ENCODE results near the gene CACNA2D2.

The CACNA2D2 gene

GRCh38 chr3:50503504-50504342 is at the start of gene CACNA2D2:
Gene CACNA2D2 (minus strand): TSS chr3:50503634. CDS start chr3:50503423, 211 bp downstream.
- DNase-seq, result peak; percentile 30

GRCh38 chr3:50552598-50552997 is 49.2 kb upstream of the CACNA2D2 start:
- DNase-seq, result no peak

- no peak for DNase-seq
Measured at GRCh38 chr3:50551681-50552435, 48.4 kb upstream of the CACNA2D2 start.

- no peak for DNase-seq
Measured at GRCh38 chr3:50551054-50551659, 47.7 kb upstream of the CACNA2D2 start.

DNA sequence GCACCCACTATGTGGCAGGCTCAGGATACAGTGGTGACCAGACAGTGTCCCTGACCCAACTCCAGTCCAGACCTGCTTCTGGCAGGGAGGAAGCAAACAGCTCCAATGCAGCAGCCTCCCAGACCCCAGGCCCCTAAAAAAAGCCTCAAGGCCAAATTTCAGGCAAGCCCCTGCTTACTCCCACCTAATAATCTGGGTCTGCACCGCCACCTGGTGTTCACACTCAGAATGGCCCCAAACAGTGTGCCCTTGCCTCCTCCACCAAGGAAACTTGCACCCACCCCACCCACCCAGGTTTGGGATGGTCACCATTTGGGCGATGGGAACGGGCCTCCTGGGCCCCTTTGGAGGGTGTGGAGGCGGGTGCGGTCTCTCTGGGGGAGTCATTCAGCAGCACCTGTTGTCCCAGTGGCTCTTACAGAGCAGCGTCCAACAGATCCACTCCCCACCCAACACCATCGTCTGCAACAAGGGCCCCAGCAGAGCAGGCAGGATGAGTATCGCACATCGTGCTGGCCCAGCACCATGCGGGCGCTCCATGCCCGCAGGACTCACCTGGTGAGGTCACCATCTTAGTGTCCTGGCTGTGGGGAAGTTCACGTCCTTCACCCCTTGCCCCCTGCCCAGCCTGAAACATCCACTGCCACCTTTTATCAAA is 46.8 kb upstream of the CACNA2D2 start:
- peak; percentile 12 for DNase-seq

DNA sequence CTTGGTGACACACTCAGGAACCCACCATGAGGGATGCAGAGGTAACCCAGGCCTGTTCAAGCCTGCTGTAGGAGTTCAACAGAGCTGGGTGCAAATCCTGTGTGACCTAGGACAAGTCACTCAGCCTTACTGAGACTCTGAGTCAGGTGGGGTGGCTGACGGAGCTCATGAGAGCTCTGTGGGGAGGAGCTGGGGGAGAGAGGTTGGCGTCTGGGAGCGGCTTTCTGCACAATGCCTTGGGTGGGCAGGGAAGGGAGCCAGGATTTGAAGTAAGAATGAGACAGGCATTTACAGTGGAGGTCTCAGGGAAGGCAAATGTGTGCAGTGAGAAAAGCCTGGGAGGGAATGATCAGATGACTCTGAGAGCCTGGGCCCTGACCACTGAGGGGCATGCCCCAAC is 45.8 kb upstream of the CACNA2D2 start:
- DNase-seq, result no peak

- DNase-seq, result no peak
Measured at GRCh38 chr3:50545781-50546180, 42.3 kb upstream of the CACNA2D2 start.

GRCh38 chr3:50542177-50543034 is 39.0 kb upstream of the CACNA2D2 start:
- DNase-seq, result peak; percentile 33

- no peak for DNase-seq
Measured at GRCh38 chr3:50539356-50540286, 36.2 kb upstream of the CACNA2D2 start.

- DNase-seq, result no peak
Measured at GRCh38 chr3:50537421-50538129, 34.1 kb upstream of the CACNA2D2 start.

DNA sequence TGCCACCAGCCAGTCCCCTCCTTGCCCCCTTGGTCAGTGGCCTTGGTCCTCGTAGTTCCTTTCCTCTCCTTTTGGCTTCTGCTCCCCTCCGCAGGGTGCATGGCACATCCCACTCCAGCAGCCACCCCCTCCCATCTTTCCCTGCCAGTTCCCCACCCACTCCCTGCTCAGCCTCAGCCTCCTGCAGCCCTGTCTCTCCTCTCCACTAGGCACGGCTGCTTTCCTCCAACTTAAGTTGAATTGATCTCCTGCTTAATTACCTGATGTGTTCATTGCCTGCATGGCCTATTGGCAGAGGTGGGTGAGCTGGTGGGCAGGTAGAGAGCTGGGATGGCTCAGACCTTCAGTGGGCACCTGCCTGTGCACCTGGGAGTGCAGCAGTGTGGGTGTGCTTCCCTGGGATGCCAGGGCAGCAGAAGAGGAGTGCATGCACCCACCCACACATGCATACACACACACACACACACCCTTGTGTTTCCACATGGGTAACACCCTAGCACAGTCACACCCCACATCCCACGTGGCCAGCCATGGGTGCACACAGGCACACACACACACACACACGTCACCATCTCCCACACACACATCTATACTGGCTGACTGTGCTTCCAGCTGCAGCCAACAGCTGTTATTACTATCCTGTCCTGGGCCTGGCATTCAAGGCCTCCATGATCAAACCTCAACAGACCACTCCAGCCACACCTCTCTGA is 33.2 kb upstream of the CACNA2D2 start:
- DNase-seq, result no peak

- DNase-seq, result no peak
Measured at GRCh38 chr3:50534681-50535330, 31.4 kb upstream of the CACNA2D2 start.

- no peak for DNase-seq
Measured at GRCh38 chr3:50533807-50534461, 30.5 kb upstream of the CACNA2D2 start.

DNA sequence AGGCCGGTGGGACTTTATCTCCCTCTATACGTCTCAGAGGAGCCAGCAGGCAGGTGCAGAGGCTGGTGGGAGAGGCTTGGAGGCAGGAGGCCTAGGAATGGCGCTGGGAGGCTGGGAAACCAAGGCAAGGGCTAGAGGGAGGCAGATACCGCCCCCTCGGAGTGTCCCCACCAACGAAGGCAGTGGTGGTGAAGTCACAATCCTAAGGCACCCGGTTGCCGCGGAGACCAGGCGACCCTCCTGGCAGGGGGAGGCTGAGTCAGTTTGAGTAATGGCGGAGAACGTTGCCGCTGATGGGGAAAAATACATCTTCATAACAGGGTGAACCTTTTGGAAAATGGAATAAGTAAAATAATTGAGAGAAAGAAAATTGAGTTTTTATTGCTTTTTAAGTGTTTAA is 29.9 kb upstream of the CACNA2D2 start:
- no peak for DNase-seq

DNA sequence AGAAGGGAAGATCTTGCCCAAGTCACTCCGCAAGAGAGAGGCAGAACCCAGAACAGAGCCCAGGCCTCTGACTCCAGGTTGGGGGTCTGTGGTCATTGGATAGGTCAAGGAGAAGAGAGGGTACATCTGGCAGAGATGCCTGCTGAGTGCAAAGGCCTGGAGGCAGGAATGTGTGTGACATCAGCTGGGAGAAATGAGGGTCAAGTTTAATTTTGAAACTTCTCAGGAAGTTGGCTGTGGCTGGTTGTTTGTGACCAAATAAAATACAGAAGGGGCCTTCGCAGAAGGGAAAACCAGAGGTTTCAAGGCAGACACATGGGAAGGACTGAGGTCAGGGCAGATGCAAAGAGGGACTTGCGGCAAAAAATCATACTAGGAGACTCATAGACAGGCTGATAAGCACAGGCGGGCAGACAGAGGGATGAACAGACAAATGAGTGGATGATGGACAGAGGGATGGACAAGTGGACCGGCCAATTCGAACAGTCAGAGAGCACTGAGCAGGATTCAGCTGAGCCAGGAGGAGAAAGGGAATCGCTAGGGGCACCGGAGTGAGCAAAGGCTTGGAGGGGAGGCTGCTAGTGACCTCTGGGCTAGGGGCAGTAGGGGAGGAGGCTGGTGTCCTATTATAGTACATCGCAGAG is 28.8 kb upstream of the CACNA2D2 start:
- no peak for DNase-seq

- DNase-seq, result no peak
Measured at GRCh38 chr3:50531201-50531600, 27.8 kb upstream of the CACNA2D2 start.

DNA sequence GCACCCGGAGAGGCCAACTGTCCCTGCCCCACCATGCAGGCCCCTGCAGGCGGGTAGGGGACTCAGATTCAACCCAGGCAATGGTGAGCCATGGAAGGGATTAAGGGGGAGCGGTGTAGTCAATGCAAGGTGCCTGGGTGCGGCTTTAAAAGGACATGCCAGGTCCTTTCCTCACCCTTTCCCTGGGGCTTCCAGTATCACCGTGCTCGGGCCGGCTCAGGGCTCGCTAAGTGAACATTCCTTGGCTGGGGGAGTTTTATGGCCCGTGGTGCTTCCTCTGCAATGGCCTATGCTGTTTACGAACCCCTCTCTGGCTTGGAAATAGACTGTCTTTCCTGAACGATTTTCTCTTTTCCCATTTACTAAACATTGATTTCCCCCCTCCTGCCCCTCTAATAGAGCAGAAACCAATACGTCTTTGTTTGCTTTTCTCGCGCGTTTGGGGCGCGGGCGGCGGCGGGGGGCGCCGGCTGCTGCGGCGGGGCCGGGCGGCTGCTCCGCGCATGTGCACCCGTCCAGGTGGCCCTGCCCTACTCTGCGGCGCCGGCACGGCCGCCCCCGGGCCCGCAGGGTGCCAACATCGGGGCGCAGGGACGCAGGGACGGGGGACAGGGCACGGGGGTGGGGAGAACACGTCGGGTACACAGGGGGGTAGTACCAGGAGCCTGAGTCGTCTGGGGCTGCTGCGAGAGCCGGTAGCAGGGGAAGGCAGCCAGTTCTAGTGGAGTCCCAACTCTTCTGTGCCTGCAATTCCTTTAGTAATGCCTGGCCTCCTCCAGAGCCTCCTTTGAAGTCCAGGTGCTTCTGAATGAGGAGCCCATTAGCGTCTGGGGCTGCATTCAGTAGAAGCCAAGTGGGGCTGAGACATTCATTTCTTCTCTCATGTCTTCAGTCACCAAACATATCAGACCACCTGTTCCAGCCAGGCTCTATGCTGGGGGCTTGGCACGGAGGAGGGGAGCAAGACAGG is 26.9 kb upstream of the CACNA2D2 start:
- peak; percentile 7 for DNase-seq
